Measurements from ENCODE around the gene MAP3K5.
A peak's percentile ranks its signal among the peaks of the same experiment; 100 is the strongest.
"Not testable (repeated sequence)": the region's sequence is repeated elsewhere in the genome, so short reads cannot be mapped to it uniquely, and the experiment has no call there.

Gene MAP3K5

GRCh38 chr6:136604328-136604825, 187.9 kb downstream of the MAP3K5 start:
- DNase-seq, result no peak

- no peak for DNase-seq
These were observed 191.5 kb downstream of the MAP3K5 start for GRCh38 chr6:136600818-136601217.

- no peak for DNase-seq
These were observed 192.8 kb downstream of the MAP3K5 start for GRCh38 chr6:136599329-136600011.

- no peak for DNase-seq
These were observed 194.2 kb downstream of the MAP3K5 start for GRCh38 chr6:136598048-136598447.

GRCh38 chr6:136594671-136595070, 197.6 kb downstream of the MAP3K5 start:
- DNase-seq, result no peak

GRCh38 chr6:136593748-136594490, 198.4 kb downstream of the MAP3K5 start:
- no peak for DNase-seq

- no peak for DNase-seq
These were observed 199.2 kb downstream of the MAP3K5 start for GRCh38 chr6:136592930-136593673.

- DNase-seq, result no peak
These were observed 200.7 kb downstream of the MAP3K5 start for GRCh38 chr6:136591617-136592016.

GRCh38 chr6:136590846-136591245, 201.4 kb downstream of the MAP3K5 start:
- DNase-seq, result not testable (repeated sequence)

- no peak for DNase-seq
These were observed 204.8 kb downstream of the MAP3K5 start for GRCh38 chr6:136587527-136587926.

GRCh38 chr6:136586295-136586694, 206.0 kb downstream of the MAP3K5 start:
- DNase-seq, result no peak

- DNase-seq, result not testable (repeated sequence)
These were observed 206.8 kb downstream of the MAP3K5 start for GRCh38 chr6:136585523-136585922.

- DNase-seq, result not testable (repeated sequence)
These were observed 208.0 kb downstream of the MAP3K5 start for GRCh38 chr6:136584290-136584689.

GRCh38 chr6:136582711-136583471, 209.4 kb downstream of the MAP3K5 start:
- peak; percentile 2 for DNase-seq

GRCh38 chr6:136579800-136580199, 212.5 kb downstream of the MAP3K5 start:
- no peak for DNase-seq

- no peak for DNase-seq
These were observed 215.5 kb downstream of the MAP3K5 start for GRCh38 chr6:136576821-136577220.

- DNase-seq, result no peak
These were observed 220.8 kb downstream of the MAP3K5 start for GRCh38 chr6:136571496-136571895.

- no peak for DNase-seq
These were observed 221.2 kb downstream of the MAP3K5 start for GRCh38 chr6:136571065-136571464.

GRCh38 chr6:136568129-136568528, 224.1 kb downstream of the MAP3K5 start:
- no peak for DNase-seq

- DNase-seq, result no peak
These were observed 224.6 kb downstream of the MAP3K5 start for GRCh38 chr6:136567688-136568087.

GRCh38 chr6:136566851-136567250, 225.4 kb downstream of the MAP3K5 start:
- no peak for DNase-seq

GRCh38 chr6:136566007-136566487, 226.2 kb downstream of the MAP3K5 start:
- DNase-seq, result no peak

GRCh38 chr6:136564180-136564579, 228.1 kb downstream of the MAP3K5 start:
- DNase-seq, result no peak
